B cell (primary cell): ENCODE data around the gene IPO13. TPM values are rescaled to one million over a fixed set of nuclear protein-coding genes. Genes with fewer than 3 reads are reported as not detected.

Experiments used
- ATAC-seq: fragments of 200-7000 bp; cut with Tn5 transposase; one replicate; pipeline ENCODE4 v1.10.0; 2021; ENCODE audit warnings: low read depth, mild to moderate bottlenecking, moderate number of reproducible peaks, moderate library complexity
- CTCF ChIA-PET: fragments of 350-600 bp; sonication (Branson Sonifier 250); formaldehyde crosslinking; loops from one replicate; lab custom pipeline; 2021; ENCODE audit warnings: antibody characterized with exemption, inconsistent platforms; lab: Charles Lee
- POLR2A ChIA-PET: fragments of 350-600 bp; sonication (Branson Sonifier 250); formaldehyde crosslinking; loops from one replicate; lab custom pipeline; 2021; ENCODE audit warnings: antibody characterized with exemption; lab: Charles Lee
- DNase-seq: peaks from one replicate; pipeline ENCODE4 v3.0.0; 2013
- H2AFZ ChIP-seq: 2 replicates; pipeline ENCODE4 v1.6.1; 2012; ENCODE audit warnings: mild to moderate bottlenecking, low read depth, low read length; ENCODE audit not compliant: insufficient read depth, poor library complexity, severe bottlenecking
- H3K27ac ChIP-seq, 2 donors: 1 replicate in 1 of 2; 2 replicates in 1 of 2; pipeline ENCODE4 v1.5.1; 2012 to 2013; ENCODE audit warnings: low read length in 2 of 2, mild to moderate bottlenecking in 2 of 2, moderate library complexity in 1 of 2
- H3K27me3 ChIP-seq, 4 experiments: fragments of 200-600 bp in 1 of 4; sonication (generic) in 1 of 4; replicated peaks in 1 of 4; 1 replicate in 2 of 4; 2 replicates in 2 of 4; pipeline versions ENCODE4 v1.6.1 to v1.7.0; 2013 to 2016; ENCODE audit warnings: low read length in 3 of 4, mild to moderate bottlenecking in 2 of 4, mixed read lengths in 1 of 4, moderate library complexity in 1 of 4; ENCODE audit not compliant: insufficient read depth in 4 of 4, control insufficient read depth in 3 of 4; ENCODE audit errors: control extremely low read depth in 1 of 4
- H3K36me3 ChIP-seq, 2 experiments: replicated peaks in 1 of 2; 1 replicate in 1 of 2; 2 replicates in 1 of 2; pipeline versions ENCODE4 v1.6.1 to v1.7.1; 2013; ENCODE audit warnings: low read length in 1 of 2; ENCODE audit not compliant: insufficient read depth in 2 of 2, control insufficient read depth in 1 of 2; ENCODE audit errors: control extremely low read depth in 1 of 2, extremely low read depth in 1 of 2
- H3K4me1 ChIP-seq, 2 donors: fragments of 200-600 bp in 1 of 2; sonication (generic) in 1 of 2; 1 replicate in 1 of 2; 2 replicates in 1 of 2; pipeline versions ENCODE4 v1.5.1 to v1.6.1; 2013 to 2017; ENCODE audit warnings: low read length in 2 of 2; ENCODE audit not compliant: control insufficient read depth in 2 of 2, insufficient read depth in 2 of 2
- H3K4me2 ChIP-seq: replicated peaks from 2 replicates; pipeline ENCODE3; 2012; ENCODE audit warnings: mild to moderate bottlenecking, low read depth, low read length; ENCODE audit not compliant: poor library complexity, severe bottlenecking
- H3K4me3 ChIP-seq, 5 experiments: fragments of 200-600 bp in 1 of 5; sonication (generic) in 1 of 5; 1 replicate in 3 of 5; 2 replicates in 2 of 5; pipeline versions ENCODE4 v1.5.1 to v1.7.0; 2011 to 2016; ENCODE audit warnings: low read length in 4 of 5, mild to moderate bottlenecking in 4 of 5, low read depth in 2 of 5, control low read depth in 1 of 5, moderate library complexity in 1 of 5; ENCODE audit not compliant: insufficient read depth in 1 of 5; ENCODE audit errors: control extremely low read depth in 1 of 5, extremely low read depth in 1 of 5
- H3K79me2 ChIP-seq: fragments of 200-600 bp; sonication (generic); one replicate; pipeline ENCODE4 v1.6.0; 2016; ENCODE audit warnings: low read length; ENCODE audit not compliant: control insufficient read depth, insufficient read depth
- H3K9ac ChIP-seq: fragments of 200-600 bp; sonication (generic); 2 replicates; pipeline ENCODE4 v1.6.1; 2017; ENCODE audit warnings: mild to moderate bottlenecking, low read length, moderate library complexity
- H3K9me3 ChIP-seq, 3 donors: one replicate each; pipeline versions ENCODE4 v1.6.1 to v1.7.1; 2013; ENCODE audit warnings: low read length in 2 of 3; ENCODE audit not compliant: control insufficient read depth in 2 of 3, insufficient read depth in 1 of 3; ENCODE audit errors: control extremely low read depth in 1 of 3
- H4K20me1 ChIP-seq: 2 replicates; pipeline ENCODE4 v1.6.0; 2012; ENCODE audit warnings: mild to moderate bottlenecking, low read length; ENCODE audit not compliant: insufficient read depth, control insufficient read depth, poor library complexity, severe bottlenecking
- H3K27ac Mint-ChIP-seq: one replicate; pipeline ENCODE4 v1.8.0; 2021; ENCODE audit warnings: mixed read lengths
- H3K27me3 Mint-ChIP-seq: one replicate; pipeline ENCODE4 v1.8.0; 2021; ENCODE audit warnings: mixed read lengths
- H3K4me1 Mint-ChIP-seq: one replicate; pipeline ENCODE4 v1.8.0; 2021; ENCODE audit warnings: mixed read lengths
- H3K4me3 Mint-ChIP-seq: one replicate; pipeline ENCODE4 v1.8.0; 2021; ENCODE audit warnings: mixed read lengths
- H3K9me3 Mint-ChIP-seq: one replicate; pipeline ENCODE4 v1.8.0; 2022; ENCODE audit warnings: mixed read lengths; ENCODE audit not compliant: insufficient read depth
- CTCF ChIP-seq: fragments of 200-600 bp; IDR thresholded peaks from one replicate; pipeline ENCODE4 v1.8.0; 2022; ENCODE audit warnings: antibody characterized with exemption, mild to moderate bottlenecking
- EZH2 ChIP-seq: IDR thresholded peaks from 2 replicates; pipeline ENCODE4 v1.6.1; 2012; ENCODE audit warnings: borderline replicate concordance, low read depth, mild to moderate bottlenecking, moderate library complexity, low read length; ENCODE audit not compliant: insufficient read depth, poor library complexity, severe bottlenecking
- WGBS: methylation state at CpG from one replicate; pipeline ENCODE4 v1.1.5; 2013; ENCODE audit warnings: missing lambda C conversion rate; ENCODE audit not compliant: insufficient coverage; 5-methylcytosine and 5-hydroxymethylcytosine counted together
- intact Hi-C: fragments of 100-400 bp; cut with micrococcal nuclease; formaldehyde crosslinking; loops from one replicate; pipeline ENCODE4 v1.10.0; 2022
- polyA plus RNA-seq: library from polyadenylated mRNA; depleted of rRNA; stranded (reverse); fragments of >200 nt; gene quantifications from 2 replicates; pipeline ENCODE4 v1.2.3, GENCODE V29; 2012
- total RNA-seq, 2 donors: library from RNA; stranded (reverse); fragments of 120-200 nt in 1 of 2; gene quantifications; 1 replicate in 1 of 2; 2 replicates in 1 of 2; pipeline versions ENCODE4 v1.2.3 to v1.2.4, GENCODE V29; 2013 to 2022

Gene IPO13
- total and polyA plus RNA-seq, 2 donors (not counting 1 experiment from before 2014, with no cell fraction given), result 18.7 to 19.7 TPM

GRCh38 chr1:43999455-43999854 is 52.7 kb downstream of the IPO13 start:
- Histone ChIP-seq H3K4me2 (no peak overlapping the region), H3K27me3 (no peaks in the 10 kb centered on the region), H3K79me2 (no peaks in the 10 kb centered on the region), H4K20me1 (no peaks in the 10 kb centered on the region), H3K27ac (no peak overlapping the region), H3K9ac (no peak overlapping the region), H3K4me3 (no peak overlapping the region), H3K9me3 (no peaks in the 10 kb centered on the region), H3K4me1 (peaks cover 0 to 10% of the 10 kb centered on the region in 2 donors), H3K36me3 (no peaks in the 10 kb centered on the region), H2AFZ (no peak overlapping the region)
- Mint-ChIP-seq H3K9me3 (no peaks in the 10 kb centered on the region), H3K4me1 (peaks cover 8% of the 10 kb centered on the region), H3K27me3 (no peaks in the 10 kb centered on the region), H3K27ac (no peak overlapping the region), H3K4me3 (no peak overlapping the region)
- TF ChIP-seq CTCF, result no peak
- no peak for TF ChIP-seq EZH2
- CTCF ChIA-PET, result interaction anchor here (1.1 to 1.7 kb wide), 4 partner anchors 36 to 47 kb away, joined by 3 to 6 read pairs (median 4); no protein-coding TSS in a partner anchor
- intact Hi-C loops, result no loop called here
- DNase-seq (no peak), ATAC-seq (no peak)
- POLR2A ChIA-PET, result interaction anchor here (0.7 kb wide), 1 partner anchor 345 kb away, joined by 6 read pairs; no protein-coding TSS in a partner anchor
- WGBS, result 86% methylated on average over 8 of the region's 8 CpGs

- H3K9ac ChIP-seq, result no peak overlapping the region
- CTCF ChIA-PET, result interaction anchor here (1.1 to 1.2 kb wide), 3 partner anchors 35 to 46 kb away, joined by 3 to 4 read pairs (median 3); no protein-coding TSS in a partner anchor
- TF ChIP-seq EZH2, result no peak
- no peak for TF ChIP-seq CTCF
- no peak overlapping the region for H2AFZ ChIP-seq
- peaks cover 0 to 3% of the 10 kb centered on the region in 2 donors for H3K4me1 ChIP-seq
- no peak overlapping the region for H3K4me2 ChIP-seq
- Mint-ChIP-seq H3K4me1 (peaks cover 3% of the 10 kb centered on the region), H3K27me3 (no peaks in the 10 kb centered on the region), H3K9me3 (no peaks in the 10 kb centered on the region), H3K27ac (no peak overlapping the region), H3K4me3 (no peak overlapping the region)
- H3K27me3 ChIP-seq, result no peaks in the 10 kb centered on the region
- H3K27ac ChIP-seq, result no peak overlapping the region
- H3K79me2 ChIP-seq, result no peaks in the 10 kb centered on the region
- H3K9me3 ChIP-seq, result no peaks in the 10 kb centered on the region
- intact Hi-C loops, result no loop called here
- WGBS, result 93% methylated on average over 6 of the region's 8 CpGs
- DNase-seq (no peak), ATAC-seq (no peak)
- H3K36me3 ChIP-seq, result no peaks in the 10 kb centered on the region
- POLR2A ChIA-PET, result interaction anchor here (0.7 kb wide), 1 partner anchor 345 kb away, joined by 6 read pairs; no protein-coding TSS in a partner anchor
- H4K20me1 ChIP-seq, result no peaks in the 10 kb centered on the region
- no peak overlapping the region for H3K4me3 ChIP-seq
Measured at GRCh38 chr1:44000122-44000665, 53.4 kb downstream of the IPO13 start.
